Middle frontal gyrus (tissue), 1 donor: ENCODE data around the gene MYOC.
"Not testable (repeated sequence)": the region's sequence is repeated elsewhere in the genome, so short reads cannot be mapped to it uniquely, and the experiment has no call there.

Experiments
- DNase-seq: peaks from one replicate; pipeline ENCODE4 v3.0.0-alpha.2; 2015; ENCODE audit warnings: low spot score; ENCODE audit errors: extremely low spot score

MYOC gene

GRCh38 chr1:171652234-171652822 is at the start of gene MYOC:
TSS of gene MYOC (minus strand) at chr1:171652688. CDS start at chr1:171652611, 77 bp downstream.
- no peak for DNase-seq

DNA sequence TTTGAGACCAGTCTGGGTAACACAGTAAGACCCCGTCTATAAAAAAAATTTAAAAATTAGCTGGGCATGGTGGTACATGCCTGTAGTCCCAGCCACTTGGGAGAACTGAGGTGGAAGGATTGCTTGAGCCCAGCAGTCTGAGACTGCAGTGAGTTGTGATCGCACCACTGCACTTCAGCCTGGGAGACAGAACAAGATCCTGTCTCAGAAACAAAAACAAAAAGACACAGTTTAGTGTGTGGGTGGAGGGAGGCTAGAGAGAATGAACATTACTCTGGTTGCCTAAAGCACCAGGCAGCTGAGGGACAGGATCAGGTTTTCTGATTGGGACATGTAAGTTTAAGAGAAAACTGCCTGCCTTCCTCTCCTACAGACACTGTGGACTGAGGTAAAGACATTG is 47.0 kb upstream of the MYOC start:
- no peak for DNase-seq

- not testable (repeated sequence) for DNase-seq
Observed at GRCh38 chr1:171695772-171696171, 43.3 kb upstream of the MYOC start.

DNA sequence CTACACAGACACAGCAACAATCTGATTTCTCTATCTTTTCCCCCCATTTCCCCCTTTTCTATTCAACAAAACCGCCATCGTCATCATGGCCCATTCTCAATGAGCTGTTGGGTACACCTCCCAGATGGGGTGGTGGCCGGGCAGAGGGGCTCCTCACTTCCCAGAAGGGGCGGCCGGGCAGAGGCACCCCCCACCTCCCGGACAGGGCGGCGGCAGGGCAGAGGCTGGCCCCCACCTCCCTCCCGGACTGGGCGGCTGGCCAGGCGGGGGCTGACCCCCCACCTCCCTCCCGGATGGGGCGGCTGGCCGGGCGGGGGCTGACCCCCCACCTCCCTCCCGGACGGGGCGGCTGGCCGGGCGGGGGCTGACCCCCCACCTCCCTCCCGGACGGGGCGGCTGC is 41.1 kb upstream of the MYOC start:
- not testable (repeated sequence) for DNase-seq

DNA sequence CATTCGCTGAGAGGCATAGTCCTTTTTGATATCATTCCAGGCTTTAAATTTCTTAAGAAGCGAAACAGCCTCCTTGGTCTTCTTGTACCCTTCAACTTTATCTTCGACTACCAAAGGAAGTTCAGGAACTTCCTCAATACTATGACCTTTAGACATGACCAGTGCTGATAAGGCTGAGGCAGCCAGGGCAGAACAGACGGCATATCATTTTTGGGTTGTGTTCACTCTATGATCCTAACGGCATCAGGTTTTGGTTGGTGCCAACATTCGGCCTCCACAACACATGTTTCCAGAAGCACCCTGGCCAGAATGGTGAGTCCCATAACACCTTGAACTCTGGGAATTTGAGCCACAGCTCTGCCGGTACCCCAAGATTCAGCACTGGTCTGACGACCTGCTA is 31.4 kb upstream of the MYOC start:
- no peak for DNase-seq

DNA sequence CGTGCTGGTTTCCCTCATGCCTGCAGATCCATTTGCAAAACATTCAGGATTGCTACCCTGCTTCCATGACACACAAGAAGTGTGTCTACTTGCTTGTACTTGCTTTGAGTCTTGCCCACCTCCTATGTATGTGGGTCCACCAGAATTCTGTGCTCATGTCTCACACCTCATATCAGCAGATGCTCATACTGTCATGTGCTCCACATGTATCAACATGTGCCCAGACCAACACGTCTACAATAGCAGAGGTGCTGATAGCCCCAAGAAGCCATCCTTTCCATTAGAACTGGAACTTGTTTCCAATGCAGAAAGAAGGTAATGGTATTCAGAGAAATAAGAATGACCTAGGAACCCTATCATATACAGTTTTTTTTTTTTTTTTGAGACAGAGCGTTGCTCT is 27.9 kb upstream of the MYOC start:
- no peak for DNase-seq

- DNase-seq, result no peak
Observed at GRCh38 chr1:171676823-171677222, 24.3 kb upstream of the MYOC start.

DNA sequence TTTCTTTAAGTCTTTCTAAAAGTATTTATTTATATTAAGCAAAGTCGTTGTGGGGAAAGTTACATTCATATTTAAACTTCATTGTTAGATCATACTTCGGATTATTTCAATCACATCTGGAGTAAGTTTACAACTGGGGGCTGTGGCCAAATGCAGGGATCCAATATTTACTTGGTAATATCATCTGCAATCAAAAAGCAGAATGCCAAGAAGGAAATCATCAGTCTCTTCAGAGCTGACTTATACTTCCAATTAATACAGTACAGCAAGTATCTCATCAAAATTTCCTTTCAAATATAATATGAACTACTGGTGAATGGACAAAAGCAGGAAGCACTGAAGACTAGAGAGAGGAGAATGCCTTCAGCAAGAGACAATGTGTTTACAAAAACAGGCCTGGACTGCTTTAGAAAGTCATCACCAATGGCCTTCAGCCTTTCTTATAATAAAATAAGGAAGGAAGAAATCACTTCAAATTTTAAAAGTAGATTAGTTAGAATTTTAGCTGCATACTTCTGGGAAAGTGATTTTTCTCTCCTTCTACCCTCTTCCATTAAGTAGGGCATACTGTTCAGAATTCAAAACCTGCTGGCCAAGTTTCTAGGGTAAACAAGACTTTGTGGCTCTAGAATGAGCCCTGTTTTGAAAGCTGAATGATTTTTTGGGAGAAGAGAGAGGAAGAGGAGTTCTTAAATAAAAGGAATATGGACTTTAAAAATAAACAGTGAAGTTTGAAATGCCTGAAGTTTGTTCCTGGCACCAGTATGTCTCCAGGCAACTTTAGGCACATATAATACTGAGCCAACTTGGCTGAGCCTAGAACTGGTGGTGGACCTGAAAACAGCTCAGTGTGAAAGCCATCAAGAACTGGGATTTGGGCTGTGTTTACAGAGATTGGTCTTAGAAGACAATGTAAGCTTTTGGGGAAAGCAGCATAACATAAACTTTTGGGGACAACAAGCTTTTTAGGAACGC is 22.2 kb upstream of the MYOC start:
- no peak for DNase-seq

DNA sequence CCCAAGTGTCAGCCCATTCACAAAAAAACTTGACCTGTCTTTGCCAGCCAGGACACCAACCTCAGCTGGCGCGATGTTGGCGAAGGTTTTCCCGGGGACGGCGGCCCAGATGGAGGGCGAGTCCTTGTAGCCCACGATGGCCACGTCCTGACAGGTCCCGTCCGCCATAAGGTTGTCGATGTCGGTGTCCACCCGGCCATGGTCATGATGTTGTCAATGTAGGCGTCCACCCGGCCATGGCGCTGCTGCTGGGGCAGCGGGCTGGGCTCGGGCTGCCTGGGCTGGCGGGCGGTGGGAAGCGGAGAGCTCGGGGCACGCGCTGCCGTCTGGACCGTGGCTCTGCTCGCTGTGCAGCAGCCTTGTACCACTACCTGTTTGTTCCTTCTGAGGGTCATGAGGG is 18.3 kb upstream of the MYOC start:
- no peak for DNase-seq

GRCh38 chr1:171668372-171668771 is 15.9 kb upstream of the MYOC start:
- DNase-seq, result no peak

DNA sequence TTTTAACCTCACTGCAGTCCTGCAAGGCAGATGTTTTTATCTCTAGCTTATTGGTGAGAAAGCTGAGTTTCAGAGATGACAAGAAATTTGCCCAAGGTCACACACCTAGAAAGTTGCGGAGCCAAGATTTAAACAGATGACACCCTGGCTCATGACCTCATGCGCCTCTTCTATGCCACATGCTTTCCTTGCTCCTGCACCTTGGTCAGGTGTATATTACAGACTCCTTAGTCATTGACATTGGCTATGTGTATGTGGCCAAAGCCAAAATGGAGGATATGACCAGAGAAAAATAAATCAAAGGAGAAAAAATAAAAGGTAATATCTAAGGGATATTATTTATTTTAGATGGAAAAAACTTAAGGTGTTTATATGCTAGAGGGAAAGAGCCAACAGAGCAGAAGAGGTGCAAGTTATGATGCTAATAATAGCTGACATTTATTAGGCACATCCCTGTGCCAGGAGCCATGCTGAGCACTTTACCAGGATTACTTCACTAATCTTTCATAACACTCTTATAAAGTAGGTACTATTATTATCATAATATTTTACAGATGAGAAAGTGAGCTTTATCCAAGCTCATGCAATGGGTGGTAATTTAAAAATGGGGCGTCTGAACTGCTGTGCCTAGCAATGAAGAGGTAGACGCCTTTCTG is 13.8 kb upstream of the MYOC start:
- DNase-seq, result no peak

GRCh38 chr1:171664976-171665375 is 12.5 kb upstream of the MYOC start:
- DNase-seq, result no peak

DNA sequence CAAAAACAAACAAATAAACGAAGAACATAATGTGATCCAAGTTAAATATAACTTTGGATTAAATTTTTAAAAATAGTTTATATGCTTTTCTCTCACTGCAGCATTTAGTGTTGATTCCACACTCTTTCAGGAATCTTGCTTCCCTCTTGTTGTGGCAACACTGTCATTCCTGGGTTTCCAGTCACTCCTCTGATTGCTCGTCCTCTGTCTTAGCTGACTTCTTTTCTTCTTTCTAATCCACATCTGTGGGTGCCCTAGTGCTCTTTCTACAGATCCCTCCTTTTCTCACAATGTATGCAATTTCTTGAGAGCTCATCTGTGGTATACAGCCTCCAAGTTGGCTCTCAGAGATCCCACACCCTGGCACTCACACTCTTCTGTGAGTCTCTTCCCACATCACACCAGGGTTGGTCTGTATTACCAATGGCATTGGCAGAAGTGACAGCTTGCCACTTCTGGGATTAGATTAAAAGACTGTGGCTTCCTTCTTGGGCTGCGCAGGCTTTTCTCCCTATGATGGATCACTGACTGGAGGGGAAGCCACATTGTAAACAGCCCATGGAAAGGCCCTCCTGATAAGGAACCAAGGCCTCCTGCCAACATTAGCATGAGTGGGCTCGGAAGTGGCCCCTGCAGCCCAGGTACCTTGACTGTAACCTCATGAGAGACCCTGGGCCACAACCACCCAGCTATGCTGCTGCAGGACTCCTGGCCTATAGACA is 11.5 kb upstream of the MYOC start:
- no peak for DNase-seq

- no peak for DNase-seq
Observed at GRCh38 chr1:171663036-171663853, 10.8 kb upstream of the MYOC start.

GRCh38 chr1:171661076-171661650 is 8.7 kb upstream of the MYOC start:
- no peak for DNase-seq

GRCh38 chr1:171656206-171656605 is 3.7 kb upstream of the MYOC start:
- DNase-seq, result not testable (repeated sequence)

- no peak for DNase-seq
Observed at GRCh38 chr1:171655746-171656116, 3.2 kb upstream of the MYOC start.

GRCh38 chr1:171654942-171655745 is 2.7 kb upstream of the MYOC start:
- DNase-seq, result no peak

DNA sequence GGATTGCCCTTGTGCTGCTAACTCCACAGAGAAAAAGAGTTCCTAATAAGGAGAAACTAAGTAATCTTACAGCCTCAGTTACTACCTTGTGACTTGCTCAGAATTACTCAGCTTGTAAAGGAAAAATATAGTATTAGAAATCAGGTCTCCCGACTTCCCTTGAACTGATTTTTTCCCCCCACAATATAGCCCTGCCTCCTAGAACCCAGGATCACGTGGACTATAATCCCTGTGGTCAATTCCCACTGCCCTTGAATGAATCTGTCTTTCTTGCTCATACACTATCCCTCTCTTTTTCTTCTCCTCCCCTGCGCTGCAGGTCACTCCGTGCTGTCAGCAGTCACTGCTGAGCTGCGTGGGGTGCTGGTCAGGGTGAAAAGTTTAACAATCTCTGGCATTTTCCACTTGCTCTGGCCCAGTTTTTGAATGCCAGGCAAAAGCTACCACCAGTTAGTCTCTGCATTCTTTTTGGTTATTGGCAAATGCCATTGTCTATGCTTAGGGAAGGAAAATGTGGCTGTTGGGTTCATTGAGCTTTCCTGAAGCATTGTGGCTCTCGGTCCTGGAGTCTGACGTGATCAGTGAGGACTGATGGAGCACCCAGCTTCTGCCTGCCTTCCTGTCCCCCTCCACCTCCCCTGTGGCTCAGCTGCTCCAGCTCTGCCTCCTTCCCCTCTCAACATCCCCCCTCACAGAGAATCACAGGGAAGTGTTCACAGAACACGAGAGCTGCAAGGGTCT is 1.9 kb upstream of the MYOC start:
- no peak for DNase-seq
